Loucy (cell line): ENCODE results near the gene ERGIC3.

Experiments
- H2AFZ ChIP-seq: fragments of 200-600 bp; sonication (generic); 2 replicates; pipeline ENCODE4 v1.6.0; 2016; ENCODE audit warnings: antibody characterized with exemption, mild to moderate bottlenecking, low read length, moderate library complexity
- H3F3A ChIP-seq: fragments of 200-600 bp; 2 replicates; pipeline ENCODE4 v1.6.0; 2016; ENCODE audit warnings: antibody characterized with exemption, low read depth, mild to moderate bottlenecking
- H3K27me3 ChIP-seq: fragments of 200-600 bp; sonication (generic); 2 replicates; pipeline ENCODE4 v1.6.1; 2014; ENCODE audit warnings: low read length, mild to moderate bottlenecking; ENCODE audit not compliant: insufficient read depth, poor library complexity, severe bottlenecking
- H3K36me3 ChIP-seq: fragments of 200-600 bp; sonication (generic); 2 replicates; pipeline ENCODE4 v1.6.1; 2016; ENCODE audit warnings: low read length; ENCODE audit not compliant: insufficient read depth
- H3K4me1 ChIP-seq: fragments of 200-600 bp; sonication (generic); 2 replicates; pipeline ENCODE4 v1.5.1; 2014; ENCODE audit warnings: low read length, mild to moderate bottlenecking; ENCODE audit not compliant: insufficient read depth, poor library complexity, severe bottlenecking
- H3K4me2 ChIP-seq: fragments of 200-600 bp; sonication (generic); 2 replicates; pipeline ENCODE4 v1.6.0; 2014; ENCODE audit warnings: antibody characterized with exemption, low read length, low read depth, mild to moderate bottlenecking; ENCODE audit not compliant: poor library complexity, severe bottlenecking
- H3K4me3 ChIP-seq: fragments of 200-600 bp; sonication (generic); 2 replicates; pipeline ENCODE4 v1.5.1; 2014; ENCODE audit warnings: low read length, mild to moderate bottlenecking, mixed read lengths; ENCODE audit not compliant: poor library complexity, severe bottlenecking
- H3K79me2 ChIP-seq: fragments of 200-600 bp; sonication (generic); 2 replicates; pipeline ENCODE4 v1.6.1; 2014; ENCODE audit warnings: low read length; ENCODE audit not compliant: insufficient read depth
- H3K9ac ChIP-seq: fragments of 200-600 bp; sonication (generic); 2 replicates; pipeline ENCODE4 v1.6.0; 2014; ENCODE audit warnings: mild to moderate bottlenecking, low read depth, low read length, moderate library complexity; ENCODE audit not compliant: poor library complexity, severe bottlenecking
- H3K9me2 ChIP-seq: fragments of 200-600 bp; sonication (generic); replicated peaks from 2 replicates; pipeline ENCODE4 v1.6.1; 2016; ENCODE audit warnings: low read depth, low read length, mixed read lengths
- H3K9me3 ChIP-seq: fragments of 200-600 bp; sonication (generic); 2 replicates; pipeline ENCODE4 v1.6.1; 2014; ENCODE audit warnings: mild to moderate bottlenecking, antibody characterized with exemption, low read length, low read depth; ENCODE audit not compliant: insufficient read depth
- H4K20me1 ChIP-seq: fragments of 200-600 bp; sonication (generic); 2 replicates; pipeline ENCODE4 v1.6.0; 2014; ENCODE audit warnings: antibody characterized with exemption, low read length, mild to moderate bottlenecking; ENCODE audit not compliant: insufficient read depth, poor library complexity, severe bottlenecking
- EZH2phosphoT487 ChIP-seq: fragments of 200-600 bp; IDR thresholded peaks from 2 replicates; pipeline ENCODE4 v1.6.1; 2018; ENCODE audit warnings: antibody characterized with exemption, mild to moderate bottlenecking, moderate library complexity, borderline replicate concordance
- TF ChIP-seq, protein P1 (sequence below): fragments of 200-600 bp; sonication (generic); conservative IDR thresholded peaks from 2 replicates; pipeline ENCODE4 v1.5.1; 2014; ENCODE audit warnings: mild to moderate bottlenecking, antibody characterized with exemption, low read length

The ERGIC3 gene

DNA sequence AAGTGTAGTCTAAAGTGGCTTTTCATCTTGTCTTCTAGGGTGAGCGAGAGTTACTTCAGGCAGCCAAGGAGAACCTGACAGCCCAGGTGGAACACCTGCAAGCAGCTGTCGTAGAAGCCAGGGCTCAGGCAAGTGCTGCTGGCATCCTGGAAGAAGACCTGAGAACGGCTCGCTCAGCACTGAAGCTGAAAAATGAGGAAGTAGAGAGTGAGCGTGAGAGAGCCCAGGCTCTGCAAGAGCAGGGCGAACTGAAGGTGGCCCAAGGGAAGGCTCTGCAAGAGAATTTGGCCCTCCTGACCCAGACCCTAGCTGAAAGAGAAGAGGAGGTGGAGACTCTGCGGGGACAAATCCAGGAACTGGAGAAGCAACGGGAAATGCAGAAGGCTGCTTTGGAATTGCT, 39.5 kb upstream of the ERGIC3 start:
- Histone ChIP-seq H3K36me3 (peaks cover 70% of the 10 kb centered on the region; the same call in 1 of the 2 replicates), H2AFZ (no peak overlapping the region), H3K9me3 (no peaks in the 10 kb centered on the region), H3K9ac (no peak overlapping the region), H3K27me3 (no peaks in the 10 kb centered on the region), H3K79me2 (no peaks in the 10 kb centered on the region), H4K20me1 (no peaks in the 10 kb centered on the region), H3F3A (no peaks in the 10 kb centered on the region), H3K9me2 (no peaks in the 10 kb centered on the region), H3K4me2 (no peak overlapping the region), H3K4me3 (no peak overlapping the region), H3K4me1 (peaks cover 9% of the 10 kb centered on the region)
- TF ChIP-seq, protein P1, sequence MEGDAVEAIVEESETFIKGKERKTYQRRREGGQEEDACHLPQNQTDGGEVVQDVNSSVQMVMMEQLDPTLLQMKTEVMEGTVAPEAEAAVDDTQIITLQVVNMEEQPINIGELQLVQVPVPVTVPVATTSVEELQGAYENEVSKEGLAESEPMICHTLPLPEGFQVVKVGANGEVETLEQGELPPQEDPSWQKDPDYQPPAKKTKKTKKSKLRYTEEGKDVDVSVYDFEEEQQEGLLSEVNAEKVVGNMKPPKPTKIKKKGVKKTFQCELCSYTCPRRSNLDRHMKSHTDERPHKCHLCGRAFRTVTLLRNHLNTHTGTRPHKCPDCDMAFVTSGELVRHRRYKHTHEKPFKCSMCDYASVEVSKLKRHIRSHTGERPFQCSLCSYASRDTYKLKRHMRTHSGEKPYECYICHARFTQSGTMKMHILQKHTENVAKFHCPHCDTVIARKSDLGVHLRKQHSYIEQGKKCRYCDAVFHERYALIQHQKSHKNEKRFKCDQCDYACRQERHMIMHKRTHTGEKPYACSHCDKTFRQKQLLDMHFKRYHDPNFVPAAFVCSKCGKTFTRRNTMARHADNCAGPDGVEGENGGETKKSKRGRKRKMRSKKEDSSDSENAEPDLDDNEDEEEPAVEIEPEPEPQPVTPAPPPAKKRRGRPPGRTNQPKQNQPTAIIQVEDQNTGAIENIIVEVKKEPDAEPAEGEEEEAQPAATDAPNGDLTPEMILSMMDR = no peak
- no peak for TF ChIP-seq EZH2phosphoT487

DNA sequence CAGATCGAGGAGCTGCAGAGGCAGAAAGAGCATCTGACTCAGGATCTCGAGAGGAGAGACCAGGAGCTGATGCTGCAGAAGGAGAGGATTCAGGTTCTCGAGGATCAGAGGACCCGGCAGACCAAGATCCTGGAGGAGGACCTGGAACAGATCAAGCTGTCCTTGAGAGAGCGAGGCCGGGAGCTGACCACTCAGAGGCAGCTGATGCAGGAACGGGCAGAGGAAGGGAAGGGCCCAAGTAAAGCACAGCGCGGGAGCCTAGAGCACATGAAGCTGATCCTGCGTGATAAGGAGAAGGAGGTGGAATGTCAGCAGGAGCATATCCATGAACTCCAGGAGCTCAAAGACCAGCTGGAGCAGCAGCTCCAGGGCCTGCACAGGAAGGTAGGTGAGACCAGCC, 38.6 kb upstream of the ERGIC3 start:
- H3K4me1 ChIP-seq = peaks cover 9% of the 10 kb centered on the region
- no peak overlapping the region for H3K4me2 ChIP-seq
- no peak overlapping the region for H3K9ac ChIP-seq
- H3K4me3 ChIP-seq = no peak overlapping the region
- no peaks in the 10 kb centered on the region for H4K20me1 ChIP-seq
- H2AFZ ChIP-seq = no peak overlapping the region
- TF ChIP-seq, protein P1 = no peak
- no peak for TF ChIP-seq EZH2phosphoT487
- H3K36me3 ChIP-seq = peaks cover 65% of the 10 kb centered on the region; the same call in 1 of the 2 replicates
- no peaks in the 10 kb centered on the region for H3K9me2 ChIP-seq
- H3K27me3 ChIP-seq = no peaks in the 10 kb centered on the region
- H3F3A ChIP-seq = no peaks in the 10 kb centered on the region
- H3K9me3 ChIP-seq = no peaks in the 10 kb centered on the region
- H3K79me2 ChIP-seq = no peaks in the 10 kb centered on the region

DNA sequence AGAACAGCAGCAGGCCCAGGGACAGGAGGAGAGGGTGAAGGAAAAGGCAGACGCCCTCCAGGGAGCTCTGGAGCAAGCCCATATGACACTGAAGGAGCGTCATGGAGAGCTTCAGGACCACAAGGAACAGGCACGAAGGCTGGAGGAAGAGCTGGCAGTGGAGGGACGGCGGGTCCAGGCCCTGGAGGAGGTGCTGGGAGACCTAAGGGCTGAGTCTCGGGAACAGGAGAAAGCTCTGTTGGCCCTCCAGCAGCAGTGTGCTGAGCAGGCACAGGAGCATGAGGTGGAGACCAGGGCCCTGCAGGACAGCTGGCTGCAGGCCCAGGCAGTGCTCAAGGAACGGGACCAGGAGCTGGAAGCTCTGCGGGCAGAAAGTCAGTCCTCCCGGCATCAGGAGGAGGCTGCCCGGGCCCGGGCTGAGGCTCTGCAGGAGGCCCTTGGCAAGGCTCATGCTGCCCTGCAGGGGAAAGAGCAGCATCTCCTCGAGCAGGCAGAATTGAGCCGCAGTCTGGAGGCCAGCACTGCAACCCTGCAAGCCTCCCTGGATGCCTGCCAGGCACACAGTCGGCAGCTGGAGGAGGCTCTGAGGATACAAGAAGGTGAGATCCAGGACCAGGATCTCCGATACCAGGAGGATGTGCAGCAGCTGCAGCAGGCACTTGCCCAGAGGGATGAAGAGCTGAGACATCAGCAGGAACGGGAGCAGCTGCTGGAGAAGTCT, 37.9 kb upstream of the ERGIC3 start:
- H3K36me3 ChIP-seq = peaks cover 62% of the 10 kb centered on the region; the same call in 1 of the 2 replicates
- no peaks in the 10 kb centered on the region for H4K20me1 ChIP-seq
- no peaks in the 10 kb centered on the region for H3K9me2 ChIP-seq
- H3F3A ChIP-seq = no peaks in the 10 kb centered on the region
- H3K79me2 ChIP-seq = no peaks in the 10 kb centered on the region
- TF ChIP-seq, protein P1 = no peak
- no peak for TF ChIP-seq EZH2phosphoT487
- H3K4me2 ChIP-seq = no peak overlapping the region
- H3K9me3 ChIP-seq = no peaks in the 10 kb centered on the region
- H3K4me1 ChIP-seq = peaks cover 9% of the 10 kb centered on the region
- H2AFZ ChIP-seq = no peak overlapping the region
- H3K27me3 ChIP-seq = no peaks in the 10 kb centered on the region
- no peak overlapping the region for H3K4me3 ChIP-seq
- H3K9ac ChIP-seq = no peak overlapping the region
